HG03095 (cell line): ENCODE data around the gene CCDC177.
"Not testable (repeated sequence)": the region's sequence is repeated elsewhere in the genome, so short reads cannot be mapped to it uniquely, and the experiment has no call there.

Experiments used
- ATAC-seq: cut with Tn5 transposase; IDR thresholded peaks from one replicate; pipeline ENCODE4 v1.9.1; 2021; ENCODE audit warnings: moderate library complexity; ENCODE audit not compliant: unreplicated experiment

CCDC177 gene

GRCh38 chr14:69600304-69600891, 25.7 kb upstream of the CCDC177 start:
- ATAC-seq: no peak

- ATAC-seq: not testable (repeated sequence)
Observed at GRCh38 chr14:69599431-69599830, 24.8 kb upstream of the CCDC177 start.

- no peak for ATAC-seq
Observed at GRCh38 chr14:69595336-69595735, 20.7 kb upstream of the CCDC177 start.

- no peak for ATAC-seq
Observed at GRCh38 chr14:69594846-69595245, 20.2 kb upstream of the CCDC177 start.

- no peak for ATAC-seq
Observed at GRCh38 chr14:69593018-69593677, 18.5 kb upstream of the CCDC177 start.

- no peak for ATAC-seq
Observed at GRCh38 chr14:69591317-69591716, 16.6 kb upstream of the CCDC177 start.

- no peak for ATAC-seq
Observed at GRCh38 chr14:69587389-69587788, 12.7 kb upstream of the CCDC177 start.

- ATAC-seq: no peak
Observed at GRCh38 chr14:69586404-69586803, 11.7 kb upstream of the CCDC177 start.

GRCh38 chr14:69584389-69584788, 9.7 kb upstream of the CCDC177 start:
- ATAC-seq: no peak

GRCh38 chr14:69582829-69583228, 8.2 kb upstream of the CCDC177 start:
- ATAC-seq: no peak

- no peak for ATAC-seq
Observed at GRCh38 chr14:69582212-69582611, 7.5 kb upstream of the CCDC177 start.

- ATAC-seq: no peak
Observed at GRCh38 chr14:69581316-69581935, 6.8 kb upstream of the CCDC177 start.

- no peak for ATAC-seq
Observed at GRCh38 chr14:69580009-69580577, 5.4 kb upstream of the CCDC177 start.

GRCh38 chr14:69579476-69579875, 4.8 kb upstream of the CCDC177 start:
- no peak for ATAC-seq

GRCh38 chr14:69574954-69575295, 254 bp upstream of the CCDC177 start:
- ATAC-seq: no peak

GRCh38 chr14:69573831-69574262, 824 bp downstream of the CCDC177 start:
- ATAC-seq: no peak

- ATAC-seq: no peak
Observed at GRCh38 chr14:69573205-69573830, 1.4 kb downstream of the CCDC177 start.

GRCh38 chr14:69572841-69573135, 1.9 kb downstream of the CCDC177 start:
- no peak for ATAC-seq

- ATAC-seq: no peak
Observed at GRCh38 chr14:69572030-69572840, 2.4 kb downstream of the CCDC177 start.

- ATAC-seq: no peak
Observed at GRCh38 chr14:69571449-69572029, 3.1 kb downstream of the CCDC177 start.
